HL-60 (cell line): ENCODE measurements around the gene STRN3.

Experiments
- CTCF ChIP-seq: IDR thresholded peaks from one replicate; pipeline ENCODE4 v1.5.1; 2011; ENCODE audit warnings: low read length, control low read depth, inconsistent platforms; ENCODE audit not compliant: insufficient read depth
- POLR2AphosphoS5 ChIP-seq: IDR thresholded peaks from 2 replicates; pipeline ENCODE4 v1.6.1; 2012; ENCODE audit warnings: low read depth

DNA sequence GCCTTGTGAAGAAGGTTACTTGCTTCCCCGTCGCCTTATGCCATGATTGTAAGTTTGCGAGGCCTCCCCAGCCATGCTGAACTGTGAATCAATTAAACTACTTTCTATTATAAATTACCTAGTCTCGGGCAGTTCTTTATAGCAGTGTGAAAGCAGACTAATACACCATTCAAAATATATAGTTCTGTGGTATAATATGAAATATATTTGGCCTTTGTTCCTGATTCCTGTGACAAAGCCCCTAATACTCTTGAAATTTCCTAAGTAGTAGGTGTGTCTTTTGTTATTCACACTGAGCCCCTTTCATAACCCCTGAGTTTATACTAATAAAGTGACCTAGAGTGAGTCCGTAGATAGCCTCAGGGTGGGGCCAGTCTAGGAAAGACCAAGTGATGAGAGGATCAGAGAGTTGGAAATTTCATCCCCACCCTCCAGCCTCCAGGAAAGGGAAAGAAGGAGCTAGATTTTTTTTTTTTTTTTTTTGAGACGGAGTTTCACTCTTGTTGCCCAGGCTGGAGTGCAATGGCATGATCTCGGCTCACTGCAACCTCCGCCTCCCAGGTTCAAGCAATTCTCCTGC lies 19.4 kb upstream of the STRN3 start:
- TF ChIP-seq CTCF = no peak
- no peak for TF ChIP-seq POLR2AphosphoS5
